ENCODE results near the gene VEGFB.

GRCh38 chr11:64192434-64192833 lies 42.0 kb upstream of the VEGFB start:
- TF ChIP-seq POLR2A (IDR thresholded peaks at IDR 0.05; ENCODE audit: low read depth) (no peak), POLR2AphosphoS5 (IDR thresholded peaks at IDR 0.05) (no peak), EP300 (IDR thresholded peaks at IDR 0.05) (no peak), CTCF (IDR thresholded peaks at IDR 0.05) (no peak)
